ENCODE measurements around the gene SFI1. TPM values are rescaled to one million over a fixed set of nuclear protein-coding genes. Genes with fewer than 3 reads are reported as not detected.
"Not testable (repeated sequence)": the region's sequence is repeated elsewhere in the genome, so short reads cannot be mapped to it uniquely, and the experiment has no call there.

The SFI1 gene
- total and polyA plus RNA-seq, 2 of the 4 experiments (the other 2 are of a cell fraction): 9.9 to 12.0 TPM

DNA sequence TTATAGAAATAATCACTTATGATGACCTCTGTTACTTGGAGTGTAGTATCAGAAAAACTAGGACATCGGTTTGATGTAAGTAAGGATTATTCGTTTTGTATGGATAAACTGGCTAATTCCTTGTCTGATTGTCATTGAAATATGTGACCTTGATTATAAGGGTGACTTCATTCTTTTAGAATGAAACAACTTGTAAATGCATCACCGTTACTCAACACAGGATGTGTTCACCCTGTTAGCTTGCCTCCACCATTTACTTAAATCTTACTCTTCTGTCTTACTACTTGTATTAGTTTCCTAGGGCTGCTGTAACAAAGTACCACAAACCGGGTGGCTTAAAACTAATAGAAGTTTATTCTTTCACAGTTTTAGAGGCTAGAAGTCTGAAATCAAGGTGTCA lies 7.9 kb downstream of the SFI1 start:
- peaks cover 19 to 32% of the 10 kb centered on the region in 2 experiments for H3K79me1 ChIP-seq (ENCODE audit: low read depth in 1 of 2, low read length in 2 of 2)
- H3K4ac ChIP-seq (ENCODE audit: low read depth, low read length): peak overlapping the region; percentile 22; the same call in 1 of the 2 replicates
- no peak overlapping the region for H2AFZ ChIP-seq (replicated peaks; ENCODE audit: low read length, poor library complexity)
- no peak overlapping the region for H3K4me3 ChIP-seq (ENCODE audit: insufficient read depth, low read depth, low read length)
- no peak for TF ChIP-seq POLR2A (IDR thresholded peaks at IDR 0.05; ENCODE audit: low read depth, low read length)
- TF ChIP-seq RFX5 (IDR thresholded peaks at IDR 0.05; ENCODE audit: low read depth, low read length): no peak
- TF ChIP-seq CEBPB (IDR thresholded peaks at IDR 0.05; ENCODE audit: low read depth, low read length): peak; percentile 61
- peak overlapping the region; percentile 28; the same call in 1 of the 2 replicates for H3K18ac ChIP-seq (ENCODE audit: low read depth, low read length)
- dilution Hi-C loops (cut with HindIII; ENCODE audit: low sequenced_read_pairs, unreplicated experiment) (no loop called here), intact Hi-C loops (cut with micrococcal nuclease) (no loop called here), in situ Hi-C loops (cut with MboI; ENCODE audit: low sequenced_read_pairs) (no loop called here)
- peak overlapping the region; percentile 34 for H2BK5ac ChIP-seq (ENCODE audit: low read depth, low read length, poor library complexity, severe bottlenecking)
- no peaks in the 10 kb centered on the region for H3K36me3 ChIP-seq (ENCODE audit: control insufficient read depth, insufficient read depth, low read length)
- H3K23ac ChIP-seq (ENCODE audit: low read depth, low read length): peak overlapping the region; percentile 26; the same call in 1 of the 2 replicates
- H3K14ac ChIP-seq (replicated peaks; ENCODE audit: low read depth, low read length): peak overlapping the region; percentile 1; the same call in 1 of the 2 replicates
- H2AK9ac ChIP-seq (replicated peaks; ENCODE audit: low read depth, low read length, poor library complexity): no peak overlapping the region
- no peak overlapping the region for H2AK5ac ChIP-seq (ENCODE audit: low read depth, low read length)
- peaks cover 2% of the 10 kb centered on the region; the same call in 1 of the 2 replicates for H3K4me1 ChIP-seq (ENCODE audit: control insufficient read depth, insufficient read depth, low read length)
- no peak overlapping the region; the same call in 1 of the 2 replicates for H4K5ac ChIP-seq (ENCODE audit: low read depth, low read length)
- BruUV-seq (replicated peaks): no TSS peak
- ChIA-PET CTCF (no interaction called here), POLR2A (ENCODE audit: unreplicated experiment) (no interaction called here)
- no peak overlapping the region for H2BK15ac ChIP-seq (ENCODE audit: low read depth, low read length)
- peak overlapping the region; percentile 42; the same call in 1 of the 2 replicates for H3K4me2 ChIP-seq (ENCODE audit: low read depth, low read length)
- H4K20me1 ChIP-seq (ENCODE audit: insufficient read depth, low read length): no peaks in the 10 kb centered on the region
- H2BK120ac ChIP-seq (ENCODE audit: low read depth, low read length): peak overlapping the region; percentile 58; the same call in 1 of the 2 replicates
- DNase-seq (peak; percentile 65), ATAC-seq (ENCODE audit: low read depth) (peak; percentile 87)
- no peak overlapping the region for H3K27ac ChIP-seq (ENCODE audit: insufficient read depth, low read length)
- H2BK20ac ChIP-seq (ENCODE audit: low read depth, low read length): no peak overlapping the region; the same call in 1 of the 2 replicates
- no CpG with 5 or more reads among the region's 4 CpGs for WGBS, 2 experiments (ENCODE audit: extremely low coverage in 2 of 2, insufficient read length in 1 of 2)
- H3K9ac ChIP-seq (ENCODE audit: low read depth, low read length): no peak overlapping the region
- H3K9me3 ChIP-seq (ENCODE audit: control insufficient read depth, insufficient read depth, low read length): peaks cover 2% of the 10 kb centered on the region; the same call in 1 of the 2 replicates
- no peak overlapping the region for H3K56ac ChIP-seq (ENCODE audit: extremely low read depth, insufficient read depth, low read length)
- peak overlapping the region in 1 of 2 experiments; percentile 49; a peak in 3 of 4 replicates for H4K8ac ChIP-seq (ENCODE audit: low read depth in 2 of 2, low read length in 2 of 2)
- H3K27me3 ChIP-seq (ENCODE audit: control insufficient read depth, insufficient read depth, low read length): no peaks in the 10 kb centered on the region
- H3K9me1 ChIP-seq (ENCODE audit: insufficient read depth, low read length): peaks cover 3% of the 10 kb centered on the region; the same call in 1 of the 2 replicates
- H4K91ac ChIP-seq (ENCODE audit: insufficient read depth, low read depth, low read length): no peak overlapping the region

- H3K4me1 ChIP-seq (ENCODE audit: control insufficient read depth, insufficient read depth, low read length); H3K36me3 ChIP-seq (ENCODE audit: control insufficient read depth, insufficient read depth, low read length); H3K56ac ChIP-seq (ENCODE audit: extremely low read depth, insufficient read depth, low read length); H2BK20ac ChIP-seq (ENCODE audit: low read depth, low read length); H4K5ac ChIP-seq (ENCODE audit: low read depth, low read length); dilution Hi-C loops (cut with HindIII; ENCODE audit: low sequenced_read_pairs, unreplicated experiment); DNase-seq; H2BK120ac ChIP-seq (ENCODE audit: low read depth, low read length); H3K9ac ChIP-seq (ENCODE audit: low read depth, low read length); H4K20me1 ChIP-seq (ENCODE audit: insufficient read depth, low read length); H2BK15ac ChIP-seq (ENCODE audit: low read depth, low read length); CTCF ChIA-PET; H2AFZ ChIP-seq (replicated peaks; ENCODE audit: low read length, poor library complexity); H3K9me3 ChIP-seq (ENCODE audit: control insufficient read depth, insufficient read depth, low read length); H3K18ac ChIP-seq (ENCODE audit: low read depth, low read length); H3K14ac ChIP-seq (replicated peaks; ENCODE audit: low read depth, low read length); H3K27ac ChIP-seq (ENCODE audit: insufficient read depth, low read length); H3K23ac ChIP-seq (ENCODE audit: low read depth, low read length); BruUV-seq (replicated peaks); ATAC-seq (ENCODE audit: low read depth); POLR2A ChIA-PET (ENCODE audit: unreplicated experiment); in situ Hi-C loops (cut with MboI; ENCODE audit: low sequenced_read_pairs); H4K91ac ChIP-seq (ENCODE audit: insufficient read depth, low read depth, low read length); H3K4ac ChIP-seq (ENCODE audit: low read depth, low read length); H3K9me1 ChIP-seq (ENCODE audit: insufficient read depth, low read length); H2BK5ac ChIP-seq (ENCODE audit: low read depth, low read length, poor library complexity, severe bottlenecking); intact Hi-C loops (cut with micrococcal nuclease); H3K27me3 ChIP-seq (ENCODE audit: control insufficient read depth, insufficient read depth, low read length); H2AK5ac ChIP-seq (ENCODE audit: low read depth, low read length); H3K4me3 ChIP-seq (ENCODE audit: insufficient read depth, low read depth, low read length); H4K8ac ChIP-seq (ENCODE audit: low read depth in 2 of 2, low read length in 2 of 2); H2AK9ac ChIP-seq (replicated peaks; ENCODE audit: low read depth, low read length, poor library complexity); H3K4me2 ChIP-seq (ENCODE audit: low read depth, low read length): not testable (repeated sequence)
- peaks cover 16 to 39% of the 10 kb centered on the region in 2 experiments for H3K79me1 ChIP-seq (ENCODE audit: low read depth in 1 of 2, low read length in 2 of 2)
Measured at GRCh38 chr22:31507517-31507916, 11.2 kb downstream of the SFI1 start.

Data from IMR-90 (cell line).